D721Med (cell line): ENCODE results near the gene NALCN.

Experiments used
- DNase-seq: peaks from one replicate; pipeline ENCODE4 v3.0.0; 2011; ENCODE audit warnings: low spot score; ENCODE audit not compliant: insufficient read length
- FAIRE-seq: peaks from 2 replicates; lab custom pipeline; 2011; peaks lifted over from hg19 to GRCh38; lab: Jason Lieb, UNC
- TF ChIP-seq, protein P1 (sequence below): IDR thresholded peaks from 2 replicates; pipeline ENCODE4 v1.5.1; 2012; ENCODE audit warnings: mild to moderate bottlenecking, control low read depth; ENCODE audit not compliant: insufficient read depth; ENCODE audit errors: missing control alignments

NALCN gene

DNA sequence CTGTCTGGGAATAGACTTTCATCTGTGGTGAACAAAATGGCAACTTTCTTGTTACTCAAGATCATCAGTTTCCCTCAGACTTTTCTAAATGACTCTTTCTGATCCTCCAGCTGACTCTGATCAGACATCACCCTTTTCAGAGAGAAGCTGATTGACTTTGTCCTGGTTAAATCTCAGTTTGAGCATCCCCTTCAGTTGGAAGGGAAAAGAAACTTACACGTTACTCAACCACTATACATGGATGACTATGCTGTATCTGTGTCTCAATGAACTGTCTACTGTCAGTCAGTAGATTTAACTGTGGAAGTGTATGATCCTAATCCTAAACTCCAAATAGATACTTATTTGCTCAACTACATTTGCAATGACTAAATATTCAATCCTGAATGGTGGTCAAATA is 118.5 kb downstream of the NALCN start:
- FAIRE-seq (no peak), DNase-seq (no peak)
- TF ChIP-seq, protein P1, sequence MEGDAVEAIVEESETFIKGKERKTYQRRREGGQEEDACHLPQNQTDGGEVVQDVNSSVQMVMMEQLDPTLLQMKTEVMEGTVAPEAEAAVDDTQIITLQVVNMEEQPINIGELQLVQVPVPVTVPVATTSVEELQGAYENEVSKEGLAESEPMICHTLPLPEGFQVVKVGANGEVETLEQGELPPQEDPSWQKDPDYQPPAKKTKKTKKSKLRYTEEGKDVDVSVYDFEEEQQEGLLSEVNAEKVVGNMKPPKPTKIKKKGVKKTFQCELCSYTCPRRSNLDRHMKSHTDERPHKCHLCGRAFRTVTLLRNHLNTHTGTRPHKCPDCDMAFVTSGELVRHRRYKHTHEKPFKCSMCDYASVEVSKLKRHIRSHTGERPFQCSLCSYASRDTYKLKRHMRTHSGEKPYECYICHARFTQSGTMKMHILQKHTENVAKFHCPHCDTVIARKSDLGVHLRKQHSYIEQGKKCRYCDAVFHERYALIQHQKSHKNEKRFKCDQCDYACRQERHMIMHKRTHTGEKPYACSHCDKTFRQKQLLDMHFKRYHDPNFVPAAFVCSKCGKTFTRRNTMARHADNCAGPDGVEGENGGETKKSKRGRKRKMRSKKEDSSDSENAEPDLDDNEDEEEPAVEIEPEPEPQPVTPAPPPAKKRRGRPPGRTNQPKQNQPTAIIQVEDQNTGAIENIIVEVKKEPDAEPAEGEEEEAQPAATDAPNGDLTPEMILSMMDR, result no peak

DNA sequence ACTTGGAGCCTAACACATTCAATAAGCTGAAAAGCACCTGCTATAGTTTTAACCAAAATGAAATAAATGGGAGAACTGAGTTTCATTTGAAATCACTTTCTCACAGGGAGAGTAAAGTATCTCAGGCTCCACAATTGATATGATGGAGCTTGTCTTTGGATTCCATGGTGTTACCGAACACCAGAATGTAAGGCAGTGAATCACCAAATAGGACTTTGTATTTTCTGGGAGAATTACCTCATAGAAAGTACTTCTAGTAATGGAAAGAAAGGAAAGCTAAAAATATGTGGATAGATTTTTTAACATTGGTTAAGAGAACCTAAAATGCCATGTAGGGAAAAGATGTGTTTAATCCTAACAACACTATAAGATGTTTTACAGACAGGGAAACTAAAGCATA is 123.6 kb downstream of the NALCN start:
- FAIRE-seq (no peak), DNase-seq (no peak)
- TF ChIP-seq, protein P1, result no peak

DNA sequence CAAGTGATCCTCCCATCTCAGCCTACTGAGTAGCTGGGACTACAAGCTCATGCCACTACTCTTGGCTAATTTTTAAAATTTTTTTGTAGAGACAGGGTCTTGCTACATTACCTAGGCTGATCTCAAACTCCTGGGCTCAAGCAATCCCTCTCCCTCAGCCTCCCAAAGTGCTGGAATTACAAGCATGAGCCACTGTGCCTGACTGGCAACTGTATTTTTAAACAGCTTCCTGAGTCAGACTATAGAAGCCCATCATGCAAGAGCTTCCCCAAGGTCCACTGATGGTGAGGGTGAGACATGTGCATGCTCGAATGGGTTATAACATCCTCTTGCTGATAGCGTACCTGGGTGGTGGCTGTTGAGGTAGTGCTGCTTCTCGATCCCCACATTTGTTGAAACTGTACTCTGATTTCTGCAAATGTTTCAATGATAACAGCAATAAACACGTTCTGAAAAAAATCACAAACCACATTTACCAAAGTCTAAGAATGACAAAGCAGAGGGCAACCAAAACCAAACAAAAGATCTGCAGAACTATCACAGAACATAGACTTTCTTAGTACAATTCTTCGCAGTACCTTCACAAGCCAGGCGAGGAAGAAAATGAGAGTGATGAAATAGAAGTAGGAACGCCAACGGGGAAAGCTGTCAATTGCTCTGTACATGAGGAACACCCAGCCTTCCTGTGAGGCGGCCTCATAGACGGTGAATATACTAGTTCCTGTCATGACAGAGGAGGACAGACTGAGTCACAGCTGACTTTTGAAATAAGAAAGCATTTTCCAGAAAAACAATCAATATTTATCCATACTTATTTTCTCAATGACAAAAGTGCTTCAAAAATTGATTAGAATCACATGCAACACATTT is 124.4 kb downstream of the NALCN start:
- FAIRE-seq (no peak), DNase-seq (no peak)
- TF ChIP-seq, protein P1, result no peak

DNA sequence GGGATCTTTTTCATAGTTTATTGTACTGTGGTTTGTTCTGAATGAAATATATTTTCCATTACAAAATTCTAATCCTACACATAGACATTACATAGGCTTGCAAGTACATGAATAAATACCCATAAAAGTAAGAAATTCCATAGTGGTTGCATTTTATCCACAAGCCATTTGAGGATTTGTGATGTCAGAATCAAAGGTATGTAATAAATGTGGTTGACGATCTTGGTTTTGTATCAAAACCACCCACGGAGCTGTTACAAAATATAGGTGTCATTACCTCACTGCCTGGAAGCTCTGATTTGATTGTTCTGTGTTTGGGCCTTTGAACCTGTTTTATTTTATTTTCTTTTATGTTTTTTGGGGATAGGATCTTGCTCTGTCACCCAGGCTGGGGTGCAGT is 125.1 kb downstream of the NALCN start:
- FAIRE-seq (no peak), DNase-seq (no peak)
- TF ChIP-seq, protein P1, result no peak

DNA sequence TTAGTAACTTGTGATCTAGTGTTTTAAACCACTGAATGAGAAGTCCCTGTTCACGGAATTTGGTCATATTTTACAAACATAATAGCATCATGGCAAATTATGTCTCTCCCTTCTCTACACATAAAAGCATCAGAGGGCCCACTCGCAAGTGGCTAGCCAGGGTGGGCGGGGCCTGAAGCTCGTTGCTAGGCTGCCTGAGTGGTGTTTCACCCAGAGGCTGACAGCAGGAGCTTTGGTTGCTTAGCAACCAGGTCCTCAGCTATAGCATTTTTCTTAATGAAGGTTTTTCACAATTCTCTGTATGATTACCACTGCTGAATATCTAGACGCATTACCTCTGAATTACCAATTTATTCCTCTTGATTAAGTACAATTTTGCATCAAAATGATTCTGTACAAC is 126.5 kb downstream of the NALCN start:
- no peak for FAIRE-seq
- TF ChIP-seq, protein P1, result no peak
- DNase-seq, result no peak

DNA sequence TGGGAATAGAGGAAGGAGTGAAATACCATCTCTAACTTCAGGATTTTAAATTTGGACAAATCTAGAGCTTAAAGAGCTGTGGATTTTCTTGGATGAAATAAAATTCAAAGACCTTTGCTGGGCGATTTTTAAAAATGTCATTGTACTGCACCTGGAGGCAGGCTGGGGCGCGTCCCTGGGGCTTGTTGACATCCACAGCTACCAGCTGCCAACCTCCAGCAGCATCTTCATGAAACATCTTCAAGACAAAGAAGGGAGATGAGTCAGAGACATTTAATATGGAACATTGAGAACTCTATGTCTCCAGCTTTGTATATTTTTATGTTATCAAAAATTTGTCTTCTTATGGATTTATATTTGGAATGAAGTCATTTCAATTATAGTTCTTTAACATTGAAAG is 132.5 kb downstream of the NALCN start:
- no peak for FAIRE-seq
- no peak for DNase-seq
- TF ChIP-seq, protein P1, result no peak

DNA sequence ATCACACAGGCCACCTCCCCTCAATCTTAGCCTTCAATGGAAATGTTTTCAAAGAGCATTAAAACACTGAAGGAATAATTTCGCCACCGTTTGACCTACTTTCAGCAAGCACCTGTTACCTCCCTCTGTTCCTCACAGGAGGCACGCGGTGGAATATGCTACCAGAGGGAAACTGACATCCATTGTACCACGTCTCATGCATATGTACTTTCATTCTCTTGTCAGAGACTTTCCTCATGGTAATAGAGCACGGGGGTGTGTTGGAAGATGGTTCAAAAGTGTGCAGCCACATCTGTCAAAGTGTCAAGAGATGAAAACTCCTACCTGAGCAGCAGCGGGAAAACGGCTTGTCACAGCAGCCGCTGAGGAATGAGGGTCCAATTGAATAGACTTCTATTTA is 143.4 kb downstream of the NALCN start:
- TF ChIP-seq, protein P1, result no peak
- FAIRE-seq, result no peak
- DNase-seq, result no peak
